NCI-H2029 treated with DMSO at 0.1 percent for 48 hours (cell line): ENCODE results near the gene RSF1.
"Not testable (repeated sequence)": the region's sequence is repeated elsewhere in the genome, so short reads cannot be mapped to it uniquely, and the experiment has no call there.

ENCODE experiments used
- DNase-seq: peaks from one replicate; lab custom pipeline; 2025; lab: John Stamatoyannopoulos, UW

Gene RSF1

DNA sequence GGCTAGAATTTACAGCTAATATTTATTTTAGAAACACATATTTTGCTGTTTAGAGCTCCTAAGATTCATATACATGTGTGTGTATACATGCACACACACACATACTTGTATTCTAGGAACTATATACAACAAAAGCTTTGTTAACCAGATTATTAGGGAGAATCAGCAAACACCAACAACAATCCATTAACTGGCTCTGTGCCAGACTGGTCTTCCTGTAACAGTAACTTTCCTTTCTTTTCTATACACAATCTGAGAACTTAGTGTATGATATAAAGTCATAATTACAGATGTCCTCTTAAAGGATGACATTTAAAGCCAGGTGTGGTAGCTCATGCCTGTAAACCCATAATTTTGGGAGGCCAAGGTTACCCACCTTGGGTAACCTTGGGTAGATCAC lies 133.4 kb downstream of the RSF1 start:
- DNase-seq: no peak

DNA sequence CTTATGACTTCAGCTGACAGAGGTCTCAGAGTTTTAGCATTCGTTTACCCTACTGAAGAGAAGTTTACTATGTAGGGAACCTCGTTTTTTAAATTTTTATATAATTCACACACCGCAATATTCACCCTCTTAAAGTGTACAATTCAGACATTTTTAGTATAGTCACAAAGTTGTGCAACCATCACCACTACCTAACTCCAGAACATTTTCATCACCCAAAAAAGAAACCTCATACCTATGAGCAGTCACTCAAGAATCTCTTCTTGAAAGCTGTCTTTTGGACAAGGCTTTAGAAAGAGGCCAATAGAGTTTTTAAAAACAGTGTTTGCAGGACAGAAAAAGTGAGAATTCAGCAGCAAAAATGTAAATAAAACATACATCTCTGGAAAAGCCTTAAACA lies 143.4 kb downstream of the RSF1 start:
- no peak for DNase-seq

DNA sequence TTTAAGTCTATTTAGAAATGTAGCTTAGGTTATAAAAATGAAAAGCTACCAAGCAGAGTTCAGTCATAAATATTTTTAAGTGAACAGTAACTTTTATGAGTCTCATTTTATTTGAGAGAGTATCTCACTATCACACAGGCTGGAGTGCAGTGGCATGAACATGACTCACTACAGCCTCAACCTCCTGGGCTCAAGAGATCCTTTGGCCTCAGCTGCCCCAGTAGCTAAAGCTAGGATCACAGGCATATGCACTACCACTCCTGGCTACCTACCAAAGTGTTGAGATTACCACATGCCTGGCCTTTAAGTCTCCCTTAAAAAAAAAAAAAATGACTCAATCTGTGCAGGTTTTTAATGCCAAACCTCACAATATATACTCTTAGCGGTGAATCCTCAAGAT lies 148.3 kb downstream of the RSF1 start:
- no peak for DNase-seq

DNA sequence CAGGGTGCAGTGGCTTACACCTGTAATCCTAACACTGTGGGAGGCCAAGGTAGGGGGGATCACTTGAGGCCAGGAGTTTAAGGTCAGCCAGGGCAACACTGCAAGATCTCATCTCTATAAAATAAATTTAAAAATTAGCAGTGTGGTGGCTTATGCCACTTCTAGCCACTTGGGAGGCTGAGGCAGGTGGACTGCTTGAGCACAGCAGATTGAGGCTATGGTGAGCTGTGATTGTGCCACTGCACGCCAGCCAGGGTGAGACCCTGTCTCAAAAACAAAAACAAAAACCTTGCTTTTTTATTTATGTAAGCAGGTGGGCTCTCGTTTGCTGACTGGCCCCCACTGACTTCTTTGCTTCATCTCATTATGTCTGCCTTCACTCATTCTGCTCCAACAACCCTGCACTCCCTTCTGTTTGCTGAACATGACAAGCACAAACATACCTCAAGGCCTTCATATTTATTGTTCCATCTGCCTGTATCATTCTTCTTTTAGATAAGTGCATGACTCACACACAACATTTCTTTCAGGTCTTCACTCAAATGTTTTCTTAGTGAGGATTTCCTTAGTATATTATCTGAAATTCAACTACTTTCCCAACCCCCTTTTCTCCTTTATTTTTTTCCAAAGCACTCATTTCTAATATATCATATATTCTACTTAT lies 150.5 kb downstream of the RSF1 start:
- no peak for DNase-seq

DNA sequence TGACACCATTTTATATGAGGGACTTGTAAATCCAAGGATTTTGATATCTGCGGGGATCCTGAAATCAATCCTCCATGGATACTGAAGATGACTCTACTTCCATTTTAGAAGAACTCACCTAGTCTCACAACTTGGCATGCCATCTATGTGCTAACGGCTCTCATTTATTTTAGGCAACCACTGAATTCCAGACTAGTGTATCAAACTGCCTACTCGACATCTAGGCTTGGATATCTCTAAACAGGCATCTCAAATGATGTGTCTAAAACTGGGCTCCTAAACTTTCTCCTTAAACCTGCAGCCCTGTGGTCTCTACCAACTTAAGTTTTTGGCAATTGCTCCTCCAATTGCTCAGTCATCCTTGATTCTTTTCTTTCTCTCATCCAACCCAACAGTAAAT lies 151.8 kb downstream of the RSF1 start:
- no peak for DNase-seq

DNA sequence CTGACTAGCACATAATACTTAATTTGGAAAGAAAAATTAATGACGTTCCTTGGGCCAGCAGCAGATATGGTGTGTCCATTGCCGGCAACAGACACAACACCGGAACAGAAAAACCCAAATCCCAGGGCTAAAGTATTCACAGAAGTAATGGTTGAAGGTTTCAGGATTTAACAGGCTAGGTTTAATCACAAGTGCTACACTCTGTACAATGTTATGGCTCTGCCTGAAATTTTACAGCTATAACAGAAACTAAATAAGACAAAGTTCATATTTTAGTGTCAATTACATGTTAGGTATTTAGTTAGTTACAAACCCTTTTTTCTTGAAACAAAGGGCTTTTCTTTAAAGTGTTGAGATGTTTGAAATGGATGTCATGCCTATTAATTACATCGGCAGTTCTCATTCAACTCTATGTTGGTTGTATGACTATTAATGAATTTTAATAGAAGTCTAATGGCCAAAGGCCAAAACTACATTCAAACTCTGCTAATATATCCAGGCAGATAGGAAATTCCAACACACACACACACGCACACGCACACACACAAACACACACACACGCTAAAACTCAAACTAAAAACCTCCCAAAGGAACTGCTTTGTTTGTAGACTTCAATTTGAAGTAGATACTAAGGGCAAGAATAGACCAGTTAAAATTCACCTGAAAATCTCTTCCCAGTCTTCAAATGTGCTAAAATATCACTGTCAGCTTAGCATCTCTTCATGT lies 155.1 kb downstream of the RSF1 start:
- no peak for DNase-seq

DNA sequence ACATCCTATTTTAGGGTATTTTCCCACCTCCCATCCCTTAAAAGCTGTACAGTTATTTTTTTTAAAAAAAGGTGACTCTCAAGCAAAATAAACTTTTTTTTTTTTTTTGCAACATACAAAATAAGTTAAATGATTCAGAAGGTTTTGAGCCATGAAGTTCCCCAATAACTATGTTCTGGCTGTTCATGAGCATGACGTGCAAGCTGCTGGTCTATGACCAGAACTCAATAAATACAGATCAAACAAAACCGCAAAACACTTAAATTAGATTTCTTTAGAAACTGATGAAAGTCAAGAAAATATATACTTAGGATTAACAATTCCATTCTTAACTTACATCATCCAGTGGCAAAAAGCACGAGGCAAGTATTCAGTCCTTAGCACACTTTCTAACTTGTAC lies 158.9 kb downstream of the RSF1 start:
- DNase-seq: no peak

DNA sequence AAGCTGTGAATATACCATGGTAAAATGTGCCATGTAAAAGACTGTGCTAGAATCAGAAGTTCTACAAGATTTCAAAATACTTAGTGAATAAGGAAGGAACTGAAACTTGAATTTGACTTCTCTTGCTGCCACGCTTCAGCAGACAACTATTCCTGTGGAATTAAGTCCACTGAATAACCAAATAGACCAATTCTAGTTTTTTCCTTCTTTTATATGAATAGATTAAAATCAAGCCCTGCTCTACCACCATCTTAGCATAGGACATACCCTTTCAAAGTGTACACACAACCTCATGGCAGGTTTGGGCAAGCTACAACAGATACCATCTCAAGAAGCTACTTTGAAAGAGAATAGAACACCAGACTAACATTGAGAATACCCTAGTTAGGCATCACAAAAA lies 159.6 kb downstream of the RSF1 start:
- no peak for DNase-seq

DNA sequence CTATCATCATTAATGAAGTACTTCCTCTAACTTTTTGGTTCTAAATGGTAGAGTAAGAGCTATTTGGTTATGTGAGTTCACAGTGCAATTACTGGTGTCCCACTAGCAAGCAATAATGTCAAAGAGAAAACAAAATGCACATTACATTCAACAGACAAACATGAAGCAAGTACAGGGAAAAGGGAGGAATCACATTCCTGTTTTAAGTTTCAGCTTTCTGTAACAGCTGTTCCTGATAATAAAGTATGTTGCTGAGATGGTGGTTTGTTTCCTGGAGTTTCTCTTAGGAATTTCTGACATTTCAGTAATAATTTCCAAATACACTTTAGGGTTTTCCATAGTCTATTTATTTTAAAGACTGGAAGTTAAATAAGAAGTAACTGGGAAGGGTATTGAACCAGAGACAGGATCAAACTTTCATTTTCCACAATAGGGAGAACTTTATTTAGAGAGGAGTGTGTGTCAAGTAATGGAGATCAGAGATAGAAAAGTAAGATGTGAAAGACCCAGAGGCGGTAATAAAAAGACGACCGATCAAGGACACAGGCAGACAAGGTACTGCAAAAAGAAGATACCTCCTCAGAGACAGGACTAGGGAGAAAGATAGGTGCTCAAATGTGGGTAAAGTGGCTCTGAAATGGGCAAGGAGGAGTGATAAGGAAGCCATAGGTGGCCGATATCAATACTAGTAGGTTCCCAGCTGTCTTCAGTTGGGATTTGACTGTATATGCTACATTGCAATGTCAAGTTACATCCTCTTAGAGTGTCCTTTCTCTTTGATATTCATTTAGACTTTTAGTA lies 162.1 kb downstream of the RSF1 start:
- DNase-seq: no peak

DNA sequence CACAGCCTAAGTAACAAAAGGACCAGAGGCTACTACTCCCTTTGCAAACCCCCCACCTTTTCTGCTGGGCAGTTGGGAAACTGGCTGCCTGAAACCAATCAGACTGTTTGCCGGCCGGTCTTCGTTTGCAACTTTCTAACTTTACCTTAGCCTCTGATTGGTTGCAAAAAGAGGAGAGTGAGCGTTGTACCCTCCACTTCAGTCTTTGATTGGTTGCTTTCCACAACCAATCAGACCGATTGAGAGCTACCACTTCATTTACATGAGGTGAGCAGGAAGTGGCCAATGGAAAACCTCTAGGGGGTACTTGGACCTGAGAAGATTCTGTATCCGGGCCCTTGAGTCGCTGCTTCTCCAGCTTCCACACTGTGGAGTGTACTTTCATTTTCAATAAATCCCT lies 164.2 kb downstream of the RSF1 start:
- DNase-seq: no peak

DNA sequence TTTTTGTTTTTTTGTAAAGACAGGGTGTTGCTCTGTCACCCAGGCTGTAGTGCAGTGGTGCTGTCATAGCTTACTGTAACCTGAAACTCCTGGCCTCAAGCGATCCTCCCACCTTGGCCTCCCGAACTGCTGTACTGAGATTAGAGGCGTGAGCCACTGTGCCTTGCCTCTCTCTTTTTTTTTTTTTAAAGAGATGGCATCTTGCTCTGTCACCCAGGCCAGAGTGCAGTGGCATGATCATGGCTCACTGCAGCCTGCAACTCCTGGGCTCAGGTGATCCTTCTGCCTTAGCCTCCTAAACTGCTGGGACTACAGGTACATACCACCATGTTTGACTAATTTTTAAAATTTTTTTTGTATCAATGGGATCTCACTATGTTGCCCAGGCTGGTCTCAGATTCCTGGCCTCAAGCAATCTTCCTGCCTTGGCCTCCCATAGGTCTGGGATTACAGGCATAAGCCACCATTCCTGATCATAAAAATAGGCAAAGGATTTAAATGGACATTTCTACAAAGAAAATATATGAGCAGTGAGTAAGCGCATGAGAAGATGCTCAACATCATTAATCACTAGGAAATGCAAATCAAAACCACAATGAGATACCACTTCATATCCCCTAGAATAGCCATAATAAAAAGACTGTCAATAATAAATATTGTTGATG lies 165.6 kb downstream of the RSF1 start:
- DNase-seq: no peak

DNA sequence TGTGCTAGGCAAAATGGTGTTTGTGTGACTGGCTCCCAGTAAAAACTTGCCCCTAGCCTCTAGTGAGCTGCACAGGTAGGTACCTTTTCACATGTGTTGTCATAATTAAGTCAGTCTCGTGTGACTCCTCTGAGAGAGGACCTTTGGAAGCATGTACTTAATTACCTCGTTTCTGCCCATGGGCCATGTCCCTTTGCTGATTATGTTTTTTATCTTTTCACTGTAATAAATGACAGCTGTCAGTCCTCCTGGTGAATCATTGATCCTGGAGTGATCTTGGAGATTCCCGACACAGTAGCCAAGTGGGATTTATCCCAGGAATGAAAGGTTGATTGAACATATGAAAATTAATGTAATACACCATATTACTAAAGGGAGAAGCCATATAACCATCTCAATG lies 170.4 kb downstream of the RSF1 start:
- no peak for DNase-seq

DNA sequence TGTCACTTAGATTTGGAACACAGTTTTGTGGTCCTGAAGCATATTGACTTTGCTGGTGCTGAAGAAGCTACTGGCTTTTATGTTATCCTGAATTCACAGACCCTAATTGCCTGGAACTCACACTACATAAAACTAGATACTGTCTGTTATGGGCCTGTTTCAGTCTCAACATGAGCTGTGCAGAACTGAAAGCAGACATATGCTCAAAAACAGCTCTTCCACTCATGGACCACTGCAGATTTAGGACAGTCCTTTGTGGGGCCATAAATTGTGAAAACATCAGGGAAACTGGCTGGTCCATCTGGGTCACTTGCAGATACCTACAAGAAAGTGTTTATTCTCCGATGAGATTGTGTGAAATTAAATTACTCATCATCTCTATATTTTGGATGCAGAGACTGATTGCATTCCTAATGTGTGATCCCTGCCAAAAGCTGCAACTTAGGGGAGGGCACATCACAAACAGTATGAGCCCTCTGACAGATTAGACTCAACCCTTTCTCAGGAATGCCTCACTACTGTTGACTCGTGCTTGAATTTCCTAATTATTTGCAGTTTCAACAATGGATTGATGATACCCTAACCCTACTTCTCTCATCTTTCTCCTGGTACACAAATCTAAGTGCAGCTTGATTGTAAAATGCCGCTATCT lies 172.7 kb downstream of the RSF1 start:
- DNase-seq: no peak

DNA sequence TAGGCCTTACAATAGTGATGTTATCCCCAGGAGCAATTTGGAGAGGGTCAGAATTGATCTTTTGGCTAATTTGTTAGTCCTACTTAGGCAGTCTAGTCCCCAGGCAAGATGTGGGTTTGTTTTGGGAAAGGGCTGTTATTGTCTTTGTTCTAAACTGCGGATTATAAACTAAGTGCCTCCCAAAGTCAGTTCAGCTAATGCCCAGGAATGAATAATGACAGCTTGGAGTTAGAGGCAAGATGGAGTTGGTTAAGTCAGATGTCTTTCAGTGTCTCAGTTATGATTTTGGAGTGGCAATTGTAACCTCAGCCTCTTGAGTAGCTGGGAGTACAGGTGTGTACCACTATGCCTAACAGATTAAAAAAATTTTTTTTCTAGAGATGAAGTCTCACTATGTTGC lies 175.6 kb downstream of the RSF1 start:
- DNase-seq: no peak

DNA sequence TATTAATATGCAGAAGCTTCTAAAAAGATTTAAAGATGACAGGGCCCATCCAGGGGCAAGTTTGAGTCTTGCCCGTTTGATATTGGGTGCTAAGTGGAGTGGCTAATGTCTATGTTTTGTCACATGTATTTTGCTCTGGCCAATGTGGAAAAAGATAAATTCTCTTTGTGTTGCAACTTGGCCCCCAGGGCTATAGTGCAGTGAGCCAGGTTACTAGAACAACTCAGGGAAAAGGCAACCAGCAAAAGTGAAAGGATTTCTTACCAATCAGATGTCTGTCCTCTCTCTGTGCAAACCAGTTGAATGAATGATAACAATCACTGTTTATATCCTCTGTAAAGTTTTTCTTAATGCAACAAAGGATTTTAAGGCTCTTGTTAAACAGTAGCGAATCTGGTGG lies 178.3 kb downstream of the RSF1 start:
- no peak for DNase-seq

DNA sequence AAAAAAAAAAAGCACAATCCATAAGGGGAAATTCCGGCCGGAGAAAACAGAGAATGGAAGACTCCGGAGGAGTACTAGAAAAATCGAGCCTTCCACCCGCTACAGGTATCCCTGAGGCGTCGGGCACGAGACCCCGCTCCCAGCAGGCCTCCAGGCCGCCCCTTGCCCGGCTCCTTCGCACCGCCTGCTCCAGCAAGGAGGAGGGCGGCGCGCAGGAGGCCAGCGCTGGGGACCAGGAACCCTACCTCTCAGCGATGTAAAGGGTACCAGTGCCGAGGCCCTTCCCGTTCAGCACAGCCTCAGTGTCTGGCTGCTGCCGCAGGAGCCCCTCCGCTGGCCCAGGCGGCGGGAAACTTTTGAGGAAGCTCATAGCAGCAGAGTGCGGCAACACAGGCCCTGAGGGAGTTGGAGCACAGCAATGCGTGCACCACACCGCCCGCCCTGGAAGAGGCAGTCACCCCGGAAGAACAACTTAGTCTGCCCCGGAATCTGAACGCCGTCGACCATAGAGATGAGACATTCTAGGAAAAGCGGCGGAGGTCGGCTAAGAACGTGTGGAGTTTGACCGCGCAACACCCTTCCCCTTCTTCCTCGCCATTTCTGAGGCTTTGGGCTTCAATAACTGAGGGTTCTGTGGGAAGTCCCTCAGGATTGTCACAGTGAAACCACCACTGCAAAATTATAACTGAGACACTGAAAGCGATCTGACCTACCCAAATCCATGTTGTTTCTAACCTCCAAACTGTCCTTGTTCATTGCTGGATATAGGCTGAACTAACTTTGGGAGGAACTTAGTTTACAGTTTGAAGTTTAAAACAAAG lies 183.0 kb downstream of the RSF1 start, which contains the start of gene CLNS1A:
Gene CLNS1A (minus strand): TSS at position 450 of the 821 bp plus-strand sequence. CDS start 80 bp downstream, at position 370.
- DNase-seq: peak; percentile 85

DNA sequence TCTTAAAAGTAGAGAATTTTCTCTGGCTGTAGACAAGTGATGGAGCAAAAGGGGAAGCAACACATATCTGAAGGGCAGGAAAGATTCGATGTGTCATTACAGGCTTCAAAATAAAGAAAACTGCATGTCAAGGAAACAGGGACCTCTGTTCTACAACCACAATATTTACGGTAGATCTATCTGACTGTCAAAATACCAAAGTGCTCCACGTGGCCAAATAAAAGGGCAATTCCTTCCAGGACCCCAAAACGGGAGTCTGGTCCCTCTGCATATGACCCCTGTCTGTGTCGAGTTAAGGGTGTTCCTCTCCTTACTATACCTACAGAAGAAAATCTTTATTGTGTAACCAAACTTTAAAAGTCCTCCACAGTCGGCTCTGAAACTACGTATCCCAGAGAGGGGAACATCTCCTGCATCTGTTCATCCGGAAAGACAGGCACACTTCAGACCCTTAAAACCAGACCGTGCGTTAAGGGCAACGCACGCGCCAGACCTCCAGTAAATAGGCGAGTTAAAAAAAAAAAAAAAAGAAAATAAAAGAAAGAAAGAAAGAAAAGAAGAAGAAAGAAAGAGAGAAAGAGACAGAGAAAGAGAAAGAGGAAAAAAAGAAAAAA lies 183.7 kb downstream of the RSF1 start:
- no peak for DNase-seq

DNA sequence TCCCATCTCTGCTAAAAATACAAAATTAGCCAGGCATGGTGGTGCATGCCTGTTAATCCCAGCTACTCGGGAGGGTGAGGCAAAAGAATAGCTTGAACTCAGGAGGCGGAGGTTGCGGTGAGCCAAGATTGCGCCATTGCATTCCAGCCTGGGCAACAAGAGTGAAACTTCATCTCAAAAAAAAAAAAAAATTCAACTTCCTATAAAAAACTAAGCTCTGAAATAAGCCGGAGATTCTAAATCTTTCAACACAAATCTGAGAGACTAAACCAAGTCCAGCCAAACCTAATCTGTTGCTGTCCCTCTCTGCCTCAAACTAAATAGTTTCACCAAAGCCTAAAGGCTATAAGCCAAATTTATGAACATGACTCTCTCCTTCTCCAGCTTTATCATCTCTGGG lies 186.6 kb downstream of the RSF1 start:
- DNase-seq: not testable (repeated sequence)

DNA sequence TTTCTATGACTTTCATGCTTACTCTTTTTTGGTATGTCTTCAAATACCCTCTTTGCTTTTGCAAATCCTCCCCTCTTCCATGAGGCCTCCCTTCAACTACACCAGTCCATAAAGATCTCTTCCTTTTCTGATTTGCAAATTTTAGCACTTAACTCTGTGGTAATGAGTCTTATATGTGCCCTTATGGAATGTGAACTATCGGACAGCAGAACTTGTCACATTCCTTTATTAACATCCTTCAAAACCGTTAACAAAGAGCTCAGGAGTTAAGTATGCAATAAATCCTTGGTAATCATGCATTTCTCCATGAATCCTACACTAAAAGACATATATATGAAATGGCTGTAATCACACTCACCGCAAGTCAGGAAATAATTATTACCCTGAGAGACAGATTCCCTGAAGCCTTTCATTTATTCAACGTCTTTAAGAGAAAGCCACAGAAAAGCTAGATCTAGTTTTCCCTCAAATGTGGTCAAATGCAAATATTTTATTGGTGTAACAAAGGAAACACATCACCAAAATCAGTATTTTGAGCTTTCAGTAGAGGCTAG lies 190.3 kb downstream of the RSF1 start:
- DNase-seq: no peak

DNA sequence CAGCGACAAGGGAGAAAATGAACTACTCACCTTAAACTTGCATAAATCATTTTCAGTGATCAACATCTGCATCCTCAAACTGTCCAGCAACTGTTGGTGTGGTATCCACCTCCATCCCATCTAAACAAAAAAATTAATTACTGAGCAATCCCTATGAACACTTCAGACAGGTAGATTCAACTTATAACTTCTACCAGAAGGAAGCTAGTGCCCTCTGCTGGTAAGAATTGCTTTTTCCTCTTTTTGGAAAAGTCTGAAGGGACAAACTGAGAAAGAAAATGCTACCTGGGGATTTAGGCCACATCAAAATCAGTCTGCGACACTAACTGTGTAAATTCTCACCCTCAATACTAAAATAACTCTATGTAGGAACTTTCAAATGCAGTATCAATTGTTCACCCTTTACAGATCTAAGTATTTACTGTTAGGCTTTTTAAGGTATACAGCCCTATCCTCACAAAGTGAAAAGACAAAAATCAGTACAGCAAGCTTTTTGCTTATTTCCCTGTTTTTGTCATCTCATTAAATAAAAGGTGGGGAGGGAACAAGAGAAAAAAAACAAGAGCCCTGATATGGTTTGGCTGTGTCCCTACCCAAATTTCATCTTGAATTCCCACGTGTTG lies 200.8 kb downstream of the RSF1 start:
- DNase-seq: peak; percentile 38
